IMR-90 (cell line): ENCODE results near the gene CACNA1G. TPM values are rescaled to one million over a fixed set of nuclear protein-coding genes. Genes with fewer than 3 reads are reported as not detected.

Source experiments
- ATAC-seq: fragments of 200-7000 bp; cut with Tn5 transposase; 2 replicates; pipeline ENCODE4 v1.9.1; 2020; ENCODE audit warnings: low read depth, mild to moderate bottlenecking, moderate library complexity
- BruUV-seq: library from RNA; stranded (reverse); fragments of 400-500 nt; replicated peaks from 2 replicates; lab custom pipeline; 2021; lab: Mats Ljungman, UMichigan
- CTCF ChIA-PET: fragments of 300-600 bp; formaldehyde crosslinking; extraction: SDS; loops from one replicate; lab custom pipeline; 2021; ENCODE audit warnings: antibody characterized with exemption; lab: Yijun Ruan, JAX
- POLR2A ChIA-PET: fragments of 300-600 bp; sonication (Branson Sonifier 250); formaldehyde crosslinking; loops from one replicate; lab custom pipeline; 2022; ENCODE audit warnings: antibody characterized with exemption; ENCODE audit not compliant: unreplicated experiment; lab: Charles Lee
- DNase-seq: peaks from one replicate; pipeline ENCODE4 v3.0.0; 2013
- H2AFZ ChIP-seq: replicated peaks from 2 replicates; pipeline ENCODE3; 2013; ENCODE audit warnings: low read length, mild to moderate bottlenecking; ENCODE audit not compliant: poor library complexity
- H2AK5ac ChIP-seq: 2 replicates; pipeline ENCODE4 v1.6.1; 2013; ENCODE audit warnings: low read depth, low read length, inconsistent platforms
- H2AK9ac ChIP-seq: replicated peaks from 2 replicates; pipeline ENCODE3; 2013; ENCODE audit warnings: mild to moderate bottlenecking, low read depth, low read length, moderate library complexity; ENCODE audit not compliant: poor library complexity
- H2BK120ac ChIP-seq: 2 replicates; pipeline ENCODE4 v1.6.1; 2013; ENCODE audit warnings: low read depth, low read length, inconsistent platforms
- H2BK15ac ChIP-seq: 3 replicates; pipeline ENCODE4 v1.6.1; 2013; ENCODE audit warnings: low read depth, low read length, inconsistent platforms
- H2BK20ac ChIP-seq: 2 replicates; pipeline ENCODE4 v1.6.1; 2013; ENCODE audit warnings: low read depth, mild to moderate bottlenecking, inconsistent platforms, low read length, moderate library complexity
- H2BK5ac ChIP-seq: 2 replicates; pipeline ENCODE4 v1.6.1; 2013; ENCODE audit warnings: mild to moderate bottlenecking, low read depth, low read length, inconsistent platforms; ENCODE audit not compliant: poor library complexity, severe bottlenecking
- H3K14ac ChIP-seq: replicated peaks from 2 replicates; pipeline ENCODE4 v1.6.1; 2013; ENCODE audit warnings: low read depth, low read length, inconsistent platforms
- H3K18ac ChIP-seq: 2 replicates; pipeline ENCODE4 v1.6.1; 2013; ENCODE audit warnings: low read depth, low read length, control low read depth
- H3K23ac ChIP-seq: 2 replicates; pipeline ENCODE4 v1.6.1; 2013; ENCODE audit warnings: low read depth, low read length, inconsistent platforms
- H3K27ac ChIP-seq: 2 replicates; pipeline ENCODE4 v1.5.1; 2013; ENCODE audit warnings: mild to moderate bottlenecking, control low read depth, low read length; ENCODE audit not compliant: insufficient read depth
- H3K27me3 ChIP-seq: 2 replicates; pipeline ENCODE4 v1.6.1; 2013; ENCODE audit warnings: low read length; ENCODE audit not compliant: control insufficient read depth, insufficient read depth
- H3K36me3 ChIP-seq: 2 replicates; pipeline ENCODE4 v1.6.1; 2013; ENCODE audit warnings: low read length, mixed read lengths; ENCODE audit not compliant: control insufficient read depth, insufficient read depth
- H3K4ac ChIP-seq: 2 replicates; pipeline ENCODE4 v1.6.1; 2013; ENCODE audit warnings: low read depth, low read length, inconsistent platforms
- H3K4me1 ChIP-seq: 2 replicates; pipeline ENCODE4 v1.6.1; 2013; ENCODE audit warnings: low read length, mixed read lengths; ENCODE audit not compliant: control insufficient read depth, insufficient read depth
- H3K4me2 ChIP-seq: 2 replicates; pipeline ENCODE4 v1.6.1; 2013; ENCODE audit warnings: low read depth, mild to moderate bottlenecking, control low read depth, low read length, moderate library complexity
- H3K4me3 ChIP-seq: 2 replicates; pipeline ENCODE4 v1.5.1; 2013; ENCODE audit warnings: low read depth, mild to moderate bottlenecking, control low read depth, low read length, moderate library complexity; ENCODE audit not compliant: insufficient read depth
- H3K56ac ChIP-seq: 2 replicates; pipeline ENCODE4 v1.6.1; 2013; ENCODE audit warnings: low read length, inconsistent platforms; ENCODE audit not compliant: insufficient read depth; ENCODE audit errors: extremely low read depth
- H3K79me1 ChIP-seq, 2 experiments: 2 replicates each; pipeline ENCODE4 v1.6.1; 2013; ENCODE audit warnings: low read length in 2 of 2, inconsistent platforms in 1 of 2, low read depth in 1 of 2
- H3K9ac ChIP-seq: 2 replicates; pipeline ENCODE4 v1.6.1; 2013; ENCODE audit warnings: low read depth, low read length, control low read depth
- H3K9me1 ChIP-seq: 2 replicates; pipeline ENCODE4 v1.6.1; 2013; ENCODE audit warnings: low read length, inconsistent platforms; ENCODE audit not compliant: insufficient read depth
- H3K9me3 ChIP-seq: 2 replicates; pipeline ENCODE4 v1.6.1; 2013; ENCODE audit warnings: low read length; ENCODE audit not compliant: control insufficient read depth, insufficient read depth
- H4K20me1 ChIP-seq: 2 replicates; pipeline ENCODE4 v1.6.1; 2013; ENCODE audit warnings: low read length, inconsistent platforms; ENCODE audit not compliant: insufficient read depth
- H4K5ac ChIP-seq: 2 replicates; pipeline ENCODE4 v1.6.1; 2013; ENCODE audit warnings: mild to moderate bottlenecking, low read depth, low read length, control low read depth
- H4K8ac ChIP-seq, 2 experiments: 2 replicates each; pipeline ENCODE4 v1.6.1; 2013; ENCODE audit warnings: low read depth in 2 of 2, low read length in 2 of 2, control low read depth in 1 of 2, inconsistent platforms in 1 of 2
- H4K91ac ChIP-seq: 2 replicates; pipeline ENCODE4 v1.6.1; 2013; ENCODE audit warnings: low read depth, low read length, inconsistent platforms; ENCODE audit not compliant: insufficient read depth
- CEBPB ChIP-seq: IDR thresholded peaks from 2 replicates; pipeline ENCODE4 v1.6.1; 2012; ENCODE audit warnings: low read depth, low read length, improper control_type of control experiment
- NFE2L2 ChIP-seq: fragments of 150-350 bp; IDR thresholded peaks from 2 replicates; pipeline ENCODE4 v1.6.1; 2016; ENCODE audit warnings: low read depth, mild to moderate bottlenecking, low read length
- POLR2A ChIP-seq: IDR thresholded peaks from 2 replicates; pipeline ENCODE4 v1.6.1; 2012; ENCODE audit warnings: mild to moderate bottlenecking, low read depth, low read length
- USF2 ChIP-seq: fragments of 150-350 bp; IDR thresholded peaks from 2 replicates; pipeline ENCODE4 v1.6.1; 2017; ENCODE audit warnings: mild to moderate bottlenecking, antibody characterized with exemption, low read length, low read depth
- WGBS, 2 experiments: methylation state at CpG; one replicate each; pipeline versions ENCODE4 v1.1.5 to v1.1.7; 2013; ENCODE audit warnings: missing lambda C conversion rate in 2 of 2; ENCODE audit not compliant: insufficient read length in 1 of 2; ENCODE audit errors: extremely low coverage in 2 of 2; 5-methylcytosine and 5-hydroxymethylcytosine counted together
- dilution Hi-C: fragments of 300-500 bp; cut with HindIII; formaldehyde crosslinking; loops from one replicate; pipeline ENCODE4 v1.14.3; 2018; ENCODE audit warnings: low sequenced_read_pairs; ENCODE audit not compliant: unreplicated experiment
- in situ Hi-C: fragments of 300-500 bp; cut with MboI; formaldehyde crosslinking; loops from 3 replicates; pipeline ENCODE4 v1.14.3; 2019; ENCODE audit warnings: low sequenced_read_pairs, inconsistent platforms, mixed read lengths
- intact Hi-C: fragments of 100-400 bp; cut with micrococcal nuclease; formaldehyde crosslinking; loops from 2 replicates; pipeline ENCODE4 v1.10.0; 2022
- polyA plus RNA-seq, 3 experiments: library from polyadenylated mRNA; depleted of rRNA; stranded (reverse); fragments of >200 nt; gene quantifications; 2 replicates each; pipeline ENCODE4 v1.2.3, GENCODE V29; 2012; ENCODE audit warnings: low replicate concordance in 1 of 3
- total RNA-seq: library from RNA; depleted of rRNA; stranded (reverse); fragments of >200 nt; gene quantifications from 2 replicates; pipeline ENCODE4 v1.2.3, GENCODE V29; 2012

Gene CACNA1G
- total and polyA plus RNA-seq, 2 of the 4 experiments (the other 2 are of a cell fraction), result under 0.01 to 0.03 TPM

DNA sequence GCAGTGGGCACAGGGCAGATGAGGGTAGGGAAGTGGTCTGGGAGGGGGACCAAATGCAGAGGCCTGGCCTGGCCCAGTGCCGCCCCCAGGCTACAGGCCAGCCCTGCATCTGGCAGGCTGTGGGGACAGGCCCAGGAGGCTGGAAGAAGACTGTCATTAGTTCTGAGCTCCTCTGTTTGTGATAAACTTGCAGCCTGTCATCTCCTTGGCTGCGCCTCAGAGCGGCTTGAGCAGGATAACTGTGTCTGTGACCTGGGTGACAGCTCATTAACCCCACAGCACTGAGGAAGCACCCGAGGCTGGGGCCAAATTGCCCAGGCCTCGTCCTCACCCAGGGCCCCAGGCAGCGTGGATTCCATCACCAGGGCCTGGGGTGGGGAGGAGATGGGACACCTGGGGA lies 98.1 kb downstream of the CACNA1G start:
- Histone ChIP-seq H3K4me3 (no peak overlapping the region), H2BK20ac (no peak overlapping the region), H3K9ac (no peak overlapping the region), H2BK120ac (peak overlapping the region; percentile 19; the same call in 1 of the 2 replicates), H2AK9ac (peak overlapping the region; percentile 81), H3K36me3 (peaks cover 2% of the 10 kb centered on the region; the same call in 1 of the 2 replicates), H3K18ac (no peak overlapping the region), H3K9me1 (peaks cover 38% of the 10 kb centered on the region), H3K27me3 (no peaks in the 10 kb centered on the region), H4K8ac (peak overlapping the region in 1 of 2 experiments; percentile 24; a peak in 1 of 4 replicates), H3K4me2 (no peak overlapping the region), H4K91ac (peak overlapping the region; percentile 23; the same call in 1 of the 2 replicates), H4K20me1 (no peaks in the 10 kb centered on the region), H3K79me1 (peaks cover 0 to 18% of the 10 kb centered on the region in 2 experiments; a peak in 2 of 4 replicates), H2AK5ac (peak overlapping the region; percentile 29; the same call in 1 of the 2 replicates), H2BK5ac (peak overlapping the region; percentile 27), H3K4me1 (peaks cover 32% of the 10 kb centered on the region), H3K27ac (no peak overlapping the region), H3K23ac (no peak overlapping the region), H2AFZ (peak overlapping the region; percentile 40), H3K4ac (peak overlapping the region; percentile 98), H3K14ac (no peak overlapping the region), H3K9me3 (no peaks in the 10 kb centered on the region), H3K56ac (no peak overlapping the region), H2BK15ac (no peak overlapping the region), H4K5ac (0 out of 2 replicates have a peak overlapping the region, but pooled peaks have one; percentile 2)
- no TSS peak for BruUV-seq
- intact Hi-C loops, result no loop called here
- ChIA-PET CTCF (no interaction called here), POLR2A (no interaction called here)
- no peak for ATAC-seq
- dilution Hi-C loops, result no loop called here
- 38% methylated on average over 4 of the region's 6 CpGs; no CpG with 5 or more reads in 1 of the 2 experiments for WGBS, 2 experiments
- no peak for DNase-seq
- in situ Hi-C loops, result no loop called here
- TF ChIP-seq NFE2L2 (no peak), POLR2A (no peak), USF2 (no peak), CEBPB (no peak)
